ENCODE measurements around the gene KANK4.

GRCh38 chr1:62312698-62313097 lies 6.5 kb downstream of the KANK4 start:
- TF ChIP-seq CTCF (IDR thresholded peaks at IDR 0.05) (no peak), POLR2A (IDR thresholded peaks at IDR 0.05) (no peak), EP300 (IDR thresholded peaks at IDR 0.05) (no peak)
